Astrocyte (in vitro differentiated cells and primary cell): ENCODE data around the gene VPS13D. TPM values are rescaled to one million over a fixed set of nuclear protein-coding genes. Genes with fewer than 3 reads are reported as not detected.

ENCODE experiments used
- DNase-seq: peaks from one replicate; pipeline ENCODE4 v3.0.0-alpha.2; 2010; ENCODE audit warnings: low read depth
- FAIRE-seq: peaks from 2 replicates; lab custom pipeline; 2011; peaks lifted over from hg19 to GRCh38; lab: Jason Lieb, UNC
- H2AFZ ChIP-seq: 2 replicates; pipeline ENCODE4 v1.6.0; 2012; ENCODE audit warnings: low read depth, low read length, inconsistent platforms
- H3K27ac ChIP-seq: 2 replicates; pipeline ENCODE4 v1.5.1; 2011; ENCODE audit warnings: low read depth, low read length, inconsistent platforms
- H3K27me3 ChIP-seq: 2 replicates; pipeline ENCODE4 v1.6.0; 2011; ENCODE audit warnings: low read length, inconsistent platforms; ENCODE audit not compliant: insufficient read depth
- H3K36me3 ChIP-seq: 2 replicates; pipeline ENCODE4 v1.5.1; 2011; ENCODE audit warnings: low read length, inconsistent platforms; ENCODE audit not compliant: insufficient read depth
- H3K4me1 ChIP-seq: 2 replicates; pipeline ENCODE4 v1.5.1; 2011; ENCODE audit warnings: low read length, inconsistent platforms; ENCODE audit not compliant: insufficient read depth
- H3K4me2 ChIP-seq: 2 replicates; pipeline ENCODE4 v1.6.0; 2012; ENCODE audit warnings: low read length, inconsistent platforms
- H3K4me3 ChIP-seq: 2 replicates; pipeline ENCODE4 v1.5.1; 2011; ENCODE audit warnings: low read depth, mild to moderate bottlenecking, low read length, inconsistent platforms; ENCODE audit not compliant: insufficient read depth
- H3K79me2 ChIP-seq: 2 replicates; pipeline ENCODE4 v1.6.0; 2012; ENCODE audit warnings: mild to moderate bottlenecking, low read length, inconsistent platforms; ENCODE audit not compliant: insufficient read depth
- H3K9ac ChIP-seq: 2 replicates; pipeline ENCODE4 v1.6.0; 2012; ENCODE audit warnings: mild to moderate bottlenecking, low read length, inconsistent platforms
- H3K9me3 ChIP-seq: 2 replicates; pipeline ENCODE4 v1.5.1; 2012; ENCODE audit warnings: low read depth, mild to moderate bottlenecking, low read length, inconsistent platforms; ENCODE audit not compliant: insufficient read depth
- H4K20me1 ChIP-seq: 2 replicates; pipeline ENCODE4 v1.6.0; 2012; ENCODE audit warnings: low read length, inconsistent platforms; ENCODE audit not compliant: insufficient read depth
- H3K27ac Mint-ChIP-seq: one replicate; pipeline ENCODE4 v1.8.0; 2021; ENCODE audit warnings: mild to moderate bottlenecking, mixed read lengths; ENCODE audit not compliant: unreplicated experiment
- H3K27me3 Mint-ChIP-seq: one replicate; pipeline ENCODE4 v1.8.0; 2021; ENCODE audit warnings: low read depth, mixed read lengths; ENCODE audit not compliant: unreplicated experiment
- H3K36me3 Mint-ChIP-seq: one replicate; pipeline ENCODE4 v1.8.0; 2021; ENCODE audit warnings: low read depth, mixed read lengths; ENCODE audit not compliant: unreplicated experiment
- H3K4me1 Mint-ChIP-seq: one replicate; pipeline ENCODE4 v1.8.0; 2021; ENCODE audit warnings: low read depth, mixed read lengths; ENCODE audit not compliant: unreplicated experiment
- H3K4me3 Mint-ChIP-seq: one replicate; pipeline ENCODE4 v1.8.0; 2021; ENCODE audit warnings: mild to moderate bottlenecking, moderate library complexity, mixed read lengths; ENCODE audit not compliant: unreplicated experiment
- H3K9me3 Mint-ChIP-seq: one replicate; pipeline ENCODE4 v1.8.0; 2021; ENCODE audit warnings: mild to moderate bottlenecking, mixed read lengths; ENCODE audit not compliant: unreplicated experiment
- CTCF ChIP-seq: IDR thresholded peaks from 2 replicates; pipeline ENCODE4 v1.5.1; 2011; ENCODE audit warnings: low read depth, mild to moderate bottlenecking, inconsistent platforms, low read length, moderate library complexity; ENCODE audit not compliant: insufficient read depth
- EZH2 ChIP-seq: IDR thresholded peaks from 2 replicates; pipeline ENCODE4 v1.6.1; 2012; ENCODE audit warnings: mild to moderate bottlenecking, low read length, inconsistent platforms; ENCODE audit not compliant: insufficient read depth
- total RNA-seq: library from RNA; stranded (reverse); gene quantifications from 2 replicates; pipeline ENCODE4 v1.2.1, GENCODE V29; 2021

Gene VPS13D
- total RNA-seq, 1 donor from 2014 or later, result 25.9 TPM

GRCh38 chr1:12255913-12256312 lies 26.1 kb downstream of the VPS13D start:
- no peaks in the 10 kb centered on the region for H3K4me1 ChIP-seq
- H3K9ac ChIP-seq, result no peak overlapping the region
- no peak overlapping the region for H2AFZ ChIP-seq
- no peaks in the 10 kb centered on the region for H3K27me3 ChIP-seq
- H3K27ac ChIP-seq, result no peak overlapping the region
- Mint-ChIP-seq H3K36me3 (peaks cover 19% of the 10 kb centered on the region), H3K9me3 (no peaks in the 10 kb centered on the region), H3K4me1 (peaks cover 6% of the 10 kb centered on the region), H3K27me3 (no peaks in the 10 kb centered on the region), H3K4me3 (no peak overlapping the region), H3K27ac (no peak overlapping the region)
- H3K4me2 ChIP-seq, result no peak overlapping the region
- DNase-seq (no peak), FAIRE-seq (no peak)
- H3K4me3 ChIP-seq, result no peak overlapping the region
- H4K20me1 ChIP-seq, result no peaks in the 10 kb centered on the region
- H3K79me2 ChIP-seq, result no peaks in the 10 kb centered on the region
- TF ChIP-seq EZH2 (no peak), CTCF (no peak)
- H3K9me3 ChIP-seq, result no peaks in the 10 kb centered on the region
- peaks cover 25% of the 10 kb centered on the region for H3K36me3 ChIP-seq

GRCh38 chr1:12258272-12258671 lies 28.4 kb downstream of the VPS13D start:
- Histone ChIP-seq H3K4me1 (no peaks in the 10 kb centered on the region), H3K9ac (no peak overlapping the region), H3K9me3 (no peaks in the 10 kb centered on the region), H2AFZ (no peak overlapping the region), H3K36me3 (peaks cover 36% of the 10 kb centered on the region), H3K79me2 (no peaks in the 10 kb centered on the region), H3K27me3 (no peaks in the 10 kb centered on the region), H3K27ac (no peak overlapping the region), H3K4me2 (no peak overlapping the region), H3K4me3 (no peak overlapping the region), H4K20me1 (no peaks in the 10 kb centered on the region)
- DNase-seq, result no peak
- no peak overlapping the region for H3K4me3 Mint-ChIP-seq
- no peak for FAIRE-seq
- TF ChIP-seq CTCF (no peak), EZH2 (no peak)
- H3K36me3 Mint-ChIP-seq, result peaks cover 23% of the 10 kb centered on the region
- H3K27ac Mint-ChIP-seq, result no peak overlapping the region
- no peaks in the 10 kb centered on the region for H3K4me1 Mint-ChIP-seq
- H3K27me3 Mint-ChIP-seq, result no peaks in the 10 kb centered on the region
- no peaks in the 10 kb centered on the region for H3K9me3 Mint-ChIP-seq

GRCh38 chr1:12269351-12269750 lies 39.5 kb downstream of the VPS13D start:
- H3K27ac Mint-ChIP-seq, result no peak overlapping the region
- no peak for TF ChIP-seq EZH2
- TF ChIP-seq CTCF, result no peak
- H3K4me1 Mint-ChIP-seq, result no peaks in the 10 kb centered on the region
- Histone ChIP-seq H3K27me3 (no peaks in the 10 kb centered on the region), H3K4me3 (no peak overlapping the region), H3K4me1 (no peaks in the 10 kb centered on the region), H3K36me3 (peaks cover 48% of the 10 kb centered on the region), H3K9ac (no peak overlapping the region), H3K79me2 (no peaks in the 10 kb centered on the region), H3K4me2 (no peak overlapping the region), H3K9me3 (no peaks in the 10 kb centered on the region), H4K20me1 (peaks cover 4% of the 10 kb centered on the region), H3K27ac (no peak overlapping the region), H2AFZ (no peak overlapping the region)
- FAIRE-seq (no peak), DNase-seq (no peak)
- H3K27me3 Mint-ChIP-seq, result no peaks in the 10 kb centered on the region
- no peak overlapping the region for H3K4me3 Mint-ChIP-seq
- H3K36me3 Mint-ChIP-seq, result peaks cover 15% of the 10 kb centered on the region
- peaks cover 3% of the 10 kb centered on the region for H3K9me3 Mint-ChIP-seq
